GM12891 (cell line): ENCODE measurements around the gene CDH23.

Source experiments
- PAX5 ChIP-seq: IDR thresholded peaks from 2 replicates; pipeline ENCODE4 v1.6.1; 2011; ENCODE audit warnings: low read length, moderate library complexity, mild to moderate bottlenecking; ENCODE audit not compliant: insufficient read depth, severe bottlenecking
- POLR2A ChIP-seq: IDR thresholded peaks from 2 replicates; pipeline ENCODE4 v1.6.1; 2011; ENCODE audit warnings: low read depth, low read length, control low read depth
- POLR2AphosphoS5 ChIP-seq: IDR thresholded peaks from 2 replicates; pipeline ENCODE4 v1.6.1; 2011; ENCODE audit warnings: low read depth, low read length, control low read depth
- POU2F2 ChIP-seq: IDR thresholded peaks from 2 replicates; pipeline ENCODE4 v1.6.1; 2011; ENCODE audit warnings: low read depth, mild to moderate bottlenecking, control low read depth, low read length, moderate library complexity
- SPI1 ChIP-seq: IDR thresholded peaks from 2 replicates; pipeline ENCODE4 v1.6.1; 2011; ENCODE audit warnings: low read depth, low read length, control low read depth
- TAF1 ChIP-seq: IDR thresholded peaks from 2 replicates; pipeline ENCODE4 v1.6.1; 2011; ENCODE audit warnings: low read depth, low read length, control low read depth

- no peak for TF ChIP-seq POLR2AphosphoS5
- TF ChIP-seq POLR2A = no peak
- TF ChIP-seq PAX5 = no peak
- no peak for TF ChIP-seq TAF1
- TF ChIP-seq SPI1 = no peak
- TF ChIP-seq POU2F2 = no peak
Observed at GRCh38 chr10:71856619-71857018, 459.9 kb downstream of the CDH23 start.
